HG03175 (cell line): Measurements from ENCODE around the gene GRID1.

Source experiments
- ATAC-seq: cut with Tn5 transposase; IDR thresholded peaks from one replicate; pipeline ENCODE4 v1.9.1; 2021; ENCODE audit warnings: mild to moderate bottlenecking, moderate library complexity; ENCODE audit not compliant: unreplicated experiment

The GRID1 gene

GRCh38 chr10:86371116-86371515 lies 4.5 kb upstream of the GRID1 start:
- no peak for ATAC-seq

- ATAC-seq = no peak
Observed at GRCh38 chr10:86370006-86370585, 3.5 kb upstream of the GRID1 start.

- ATAC-seq = no peak
Observed at GRCh38 chr10:86368987-86369386, 2.4 kb upstream of the GRID1 start.

- ATAC-seq = no peak
Observed at GRCh38 chr10:86368046-86368445, 1.5 kb upstream of the GRID1 start.

- ATAC-seq = no peak
Observed at GRCh38 chr10:86367152-86367951, 757 bp upstream of the GRID1 start.

GRCh38 chr10:86366902-86367151 lies 232 bp upstream of the GRID1 start:
- ATAC-seq = no peak

GRCh38 chr10:86365346-86366032 lies 1.1 kb downstream of the GRID1 start:
- ATAC-seq = no peak

GRCh38 chr10:86364491-86365345 lies 1.9 kb downstream of the GRID1 start:
- ATAC-seq = no peak

GRCh38 chr10:86363833-86364490 lies 2.6 kb downstream of the GRID1 start:
- peak; percentile 41 for ATAC-seq

- peak; percentile 25 for ATAC-seq
Observed at GRCh38 chr10:86363184-86363832, 3.3 kb downstream of the GRID1 start.

- ATAC-seq = no peak
Observed at GRCh38 chr10:86362586-86363183, 3.9 kb downstream of the GRID1 start.

- no peak for ATAC-seq
Observed at GRCh38 chr10:86362129-86362527, 4.5 kb downstream of the GRID1 start.

- no peak for ATAC-seq
Observed at GRCh38 chr10:86361156-86362128, 5.2 kb downstream of the GRID1 start.

- ATAC-seq = peak; percentile 36
Observed at GRCh38 chr10:86360657-86361056, 5.9 kb downstream of the GRID1 start.

GRCh38 chr10:86359954-86360353 lies 6.6 kb downstream of the GRID1 start:
- ATAC-seq = no peak

GRCh38 chr10:86359111-86359510 lies 7.5 kb downstream of the GRID1 start:
- ATAC-seq = no peak

GRCh38 chr10:86357676-86358075 lies 8.9 kb downstream of the GRID1 start:
- no peak for ATAC-seq

GRCh38 chr10:86357041-86357440 lies 9.6 kb downstream of the GRID1 start:
- no peak for ATAC-seq

- ATAC-seq = no peak
Observed at GRCh38 chr10:86356296-86356695, 10.3 kb downstream of the GRID1 start.
